Mesenchymal stem cell (in vitro differentiated cells and primary cell): Measurements from ENCODE around the gene SLC1A3. TPM values are rescaled to one million over a fixed set of nuclear protein-coding genes. Genes with fewer than 3 reads are reported as not detected.

Experiments used
- DNase-seq: peaks from one replicate; pipeline ENCODE4 v3.0.0-alpha.2; 2013
- H2AFZ ChIP-seq: one replicate; pipeline ENCODE4 v1.6.1; 2013; ENCODE audit warnings: low read depth, mild to moderate bottlenecking, control low read depth, inconsistent platforms, low read length, moderate library complexity
- H2AK5ac ChIP-seq: 2 replicates; pipeline ENCODE4 v1.6.1; 2013; ENCODE audit warnings: low read length, moderate library complexity, mild to moderate bottlenecking, inconsistent platforms; ENCODE audit not compliant: severe bottlenecking
- H2BK120ac ChIP-seq: one replicate; pipeline ENCODE4 v1.6.1; 2013; ENCODE audit warnings: low read depth, mild to moderate bottlenecking, inconsistent platforms, low read length, moderate library complexity
- H2BK12ac ChIP-seq, 2 experiments: one replicate each; pipeline ENCODE4 v1.6.1; 2013; ENCODE audit warnings: inconsistent platforms in 2 of 2, low read length in 2 of 2, mild to moderate bottlenecking in 2 of 2, moderate library complexity in 2 of 2, control low read depth in 1 of 2
- H2BK15ac ChIP-seq: one replicate; pipeline ENCODE4 v1.6.1; 2013; ENCODE audit warnings: mild to moderate bottlenecking, low read depth, inconsistent platforms; ENCODE audit not compliant: poor library complexity, severe bottlenecking
- H2BK5ac ChIP-seq: 2 replicates; pipeline ENCODE4 v1.6.1; 2013; ENCODE audit warnings: low read depth, mild to moderate bottlenecking, low read length, control low read depth, inconsistent platforms; ENCODE audit not compliant: poor library complexity, severe bottlenecking
- H3K14ac ChIP-seq, 2 experiments: one replicate each; pipeline ENCODE4 v1.6.1; 2013; ENCODE audit warnings: inconsistent platforms in 2 of 2, low read length in 2 of 2, control low read depth in 1 of 2, mild to moderate bottlenecking in 1 of 2, moderate library complexity in 1 of 2
- H3K18ac ChIP-seq, 2 experiments: one replicate each; pipeline ENCODE4 v1.6.1; 2013; ENCODE audit warnings: inconsistent platforms in 2 of 2, low read length in 2 of 2, control low read depth in 1 of 2, low read depth in 1 of 2, mild to moderate bottlenecking in 1 of 2
- H3K23ac ChIP-seq, 2 experiments: one replicate each; pipeline ENCODE4 v1.6.1; 2013; ENCODE audit warnings: inconsistent platforms in 2 of 2, low read length in 2 of 2, mild to moderate bottlenecking in 2 of 2, moderate library complexity in 2 of 2, control low read depth in 1 of 2
- H3K27ac ChIP-seq: 2 replicates; pipeline ENCODE4 v1.5.1; 2013; ENCODE audit warnings: mild to moderate bottlenecking, moderate library complexity, low read length, control low read depth, inconsistent platforms; ENCODE audit not compliant: poor library complexity, severe bottlenecking
- H3K27me3 ChIP-seq, 2 experiments: 2 replicates each; pipeline versions ENCODE4 v1.6.1 to v1.7.0; 2013; ENCODE audit warnings: low read length in 2 of 2, mild to moderate bottlenecking in 2 of 2, moderate library complexity in 2 of 2, control low read depth in 1 of 2, inconsistent platforms in 1 of 2; ENCODE audit not compliant: control insufficient read depth in 1 of 2, insufficient read depth in 1 of 2
- H3K36me3 ChIP-seq, 2 experiments: 2 replicates each; pipeline versions ENCODE4 v1.6.1 to v1.7.0; 2013; ENCODE audit warnings: low read length in 2 of 2, control low read depth in 1 of 2, inconsistent platforms in 1 of 2, low read depth in 1 of 2, mild to moderate bottlenecking in 1 of 2; ENCODE audit not compliant: insufficient read depth in 2 of 2, control insufficient read depth in 1 of 2
- H3K4ac ChIP-seq, 2 experiments: one replicate each; pipeline ENCODE4 v1.6.1; 2013; ENCODE audit warnings: inconsistent platforms in 2 of 2, low read length in 2 of 2, mild to moderate bottlenecking in 2 of 2, moderate library complexity in 2 of 2, control low read depth in 1 of 2, low read depth in 1 of 2
- H3K4me1 ChIP-seq: 2 replicates; pipeline ENCODE4 v1.6.1; 2013; ENCODE audit warnings: low read depth, low read length, control low read depth; ENCODE audit not compliant: control insufficient read depth, insufficient read depth
- H3K4me2 ChIP-seq: 2 replicates; pipeline ENCODE4 v1.6.1; 2013; ENCODE audit warnings: low read length, mild to moderate bottlenecking, inconsistent platforms; ENCODE audit not compliant: poor library complexity, severe bottlenecking
- H3K4me3 ChIP-seq, 2 experiments: 2 replicates each; pipeline versions ENCODE4 v1.5.1 to v1.7.0; 2013; ENCODE audit warnings: low read length in 2 of 2, mild to moderate bottlenecking in 2 of 2, control low read depth in 1 of 2, low read depth in 1 of 2; ENCODE audit not compliant: insufficient read depth in 1 of 2
- H3K79me1 ChIP-seq: replicated peaks from 2 replicates; pipeline ENCODE4 v1.6.1; 2013; ENCODE audit warnings: mild to moderate bottlenecking, control low read depth, low read length, inconsistent platforms; ENCODE audit not compliant: poor library complexity, severe bottlenecking
- H3K9ac ChIP-seq: 2 replicates; pipeline ENCODE4 v1.7.0; 2013; ENCODE audit warnings: mild to moderate bottlenecking, low read length, moderate library complexity
- H3K9me3 ChIP-seq: 2 replicates; pipeline ENCODE4 v1.7.0; 2013; ENCODE audit warnings: mild to moderate bottlenecking, low read length; ENCODE audit not compliant: control insufficient read depth
- H4K8ac ChIP-seq: one replicate; pipeline ENCODE4 v1.6.1; 2013; ENCODE audit warnings: inconsistent platforms, mild to moderate bottlenecking, low read length, moderate library complexity
- H4K91ac ChIP-seq: one replicate; pipeline ENCODE4 v1.6.1; 2013; ENCODE audit warnings: mild to moderate bottlenecking, low read length, inconsistent platforms
- WGBS: methylation state at CpG from one replicate; pipeline ENCODE4 v1.1.7; 2013; ENCODE audit warnings: mixed read lengths; 5-methylcytosine and 5-hydroxymethylcytosine counted together
- small RNA-seq: library from polyadenylated mRNA; stranded (forward); fragments of <200 nt; extraction: miRNeasy Mini kit (QIAGEN cat#:217004); gene quantifications from one replicate; pipeline ENCODE3, GENCODE V24; 2013; ENCODE audit warnings: low read depth

SLC1A3 gene

DNA sequence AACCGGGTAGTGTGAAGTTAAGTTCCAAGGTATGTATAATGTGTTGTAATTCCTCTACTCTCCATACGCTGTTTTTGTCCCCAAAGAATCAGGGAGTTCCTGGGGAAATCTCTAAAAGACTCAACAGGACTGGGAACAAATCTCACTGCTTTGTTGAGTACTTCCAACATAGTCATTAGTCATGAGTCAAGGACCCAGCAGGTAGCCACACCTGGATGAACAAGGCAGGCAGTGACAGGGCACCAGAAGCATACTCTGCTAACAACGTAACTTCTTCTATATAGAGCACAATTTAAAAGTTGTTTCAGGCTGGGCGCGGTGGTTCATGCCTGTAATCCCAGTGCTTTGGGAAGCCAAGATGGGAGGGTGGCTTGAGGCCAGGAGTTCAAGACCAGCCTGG lies 126.8 kb downstream of the SLC1A3 start:
- no peak overlapping the region for H2BK15ac ChIP-seq
- no peak overlapping the region for H2AK5ac ChIP-seq
- no peak overlapping the region for H3K14ac ChIP-seq
- H2BK5ac ChIP-seq: no peak overlapping the region
- H4K8ac ChIP-seq: no peak overlapping the region
- no peak overlapping the region for H4K91ac ChIP-seq
- no peak overlapping the region for H3K18ac ChIP-seq
- H3K27ac ChIP-seq: no peak overlapping the region
- H3K9me3 ChIP-seq: no peaks in the 10 kb centered on the region
- H3K36me3 ChIP-seq: no peaks in the 10 kb centered on the region
- no peak overlapping the region for H2BK12ac ChIP-seq
- no peaks in the 10 kb centered on the region for H3K79me1 ChIP-seq
- H3K4ac ChIP-seq: no peak overlapping the region
- 93% methylated on average over 4 of the region's 5 CpGs for WGBS
- H3K23ac ChIP-seq: no peak overlapping the region
- no peak overlapping the region for H3K9ac ChIP-seq
- no peaks in the 10 kb centered on the region for H3K4me1 ChIP-seq
- no peak overlapping the region for H2AFZ ChIP-seq
- H3K4me3 ChIP-seq: no peak overlapping the region
- peaks cover 14 to 48% of the 10 kb centered on the region in 2 experiments for H3K27me3 ChIP-seq
- H2BK120ac ChIP-seq: no peak overlapping the region
- DNase-seq: no peak
- no peak overlapping the region for H3K4me2 ChIP-seq

DNA sequence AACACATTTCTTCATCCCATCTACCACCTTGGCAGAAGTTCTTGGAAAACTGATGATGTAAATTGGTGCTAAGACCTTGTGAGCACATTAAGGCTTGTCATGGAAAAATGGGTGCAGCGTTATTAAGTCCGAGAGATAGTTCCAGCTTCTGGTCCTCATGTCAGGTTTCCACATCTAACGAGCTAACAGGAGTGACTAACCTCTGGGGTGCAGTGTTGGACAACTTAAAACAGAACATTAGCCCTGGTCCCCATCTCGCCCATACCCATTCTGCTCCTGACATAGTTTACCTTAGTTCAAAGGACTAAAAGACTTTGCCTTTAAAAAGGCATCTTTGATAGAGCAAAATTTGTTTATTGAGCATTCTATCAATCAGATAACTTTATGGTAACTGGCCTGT lies 128.0 kb downstream of the SLC1A3 start:
- no peak overlapping the region for H4K91ac ChIP-seq

DNA sequence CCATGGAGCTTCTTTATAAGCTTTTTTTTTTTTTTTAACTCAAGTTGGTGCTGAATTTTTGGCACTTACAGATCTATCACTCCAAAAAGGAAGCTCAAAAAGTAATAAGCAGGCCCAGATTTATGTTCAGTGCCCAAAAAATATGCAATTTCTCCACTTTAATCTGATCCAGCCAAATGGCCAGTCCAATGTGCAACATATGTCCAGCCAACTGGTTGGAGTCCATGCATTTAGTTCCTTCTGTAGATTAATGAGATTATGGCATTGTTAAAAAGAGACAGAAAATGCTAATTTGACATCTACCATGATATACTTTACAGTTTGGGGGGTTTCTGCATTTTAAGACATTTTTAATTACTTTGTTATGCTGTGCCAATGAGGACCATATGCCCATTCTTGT lies 129.5 kb downstream of the SLC1A3 start:
- Histone ChIP-seq H2BK12ac (no peak overlapping the region), H3K27me3 (peaks cover 12 to 44% of the 10 kb centered on the region in 2 experiments), H3K27ac (no peak overlapping the region), H2AFZ (no peak overlapping the region), H4K8ac (no peak overlapping the region), H3K9ac (no peak overlapping the region), H4K91ac (no peak overlapping the region), H3K23ac (no peak overlapping the region), H3K4me2 (no peak overlapping the region), H3K4me3 (no peak overlapping the region), H3K4ac (no peak overlapping the region), H2BK5ac (no peak overlapping the region), H3K4me1 (no peaks in the 10 kb centered on the region), H3K18ac (no peak overlapping the region), H2AK5ac (no peak overlapping the region), H3K9me3 (no peaks in the 10 kb centered on the region), H3K36me3 (no peaks in the 10 kb centered on the region), H2BK15ac (no peak overlapping the region), H3K79me1 (no peaks in the 10 kb centered on the region), H3K14ac (no peak overlapping the region), H2BK120ac (no peak overlapping the region)
- no peak for DNase-seq

More for the DNA sequence above, 128.0 kb downstream of the SLC1A3 start:
- H2BK120ac ChIP-seq: no peak overlapping the region
- 72% methylated on average over 3 of the region's 4 CpGs for WGBS
- H3K4me3 ChIP-seq: no peak overlapping the region
- no peak overlapping the region for H3K14ac ChIP-seq
- H3K18ac ChIP-seq: no peak overlapping the region
- H3K4ac ChIP-seq: no peak overlapping the region
- H4K8ac ChIP-seq: no peak overlapping the region
- H3K9me3 ChIP-seq: no peaks in the 10 kb centered on the region
- H2BK15ac ChIP-seq: no peak overlapping the region
- H3K23ac ChIP-seq: no peak overlapping the region
- no peak overlapping the region for H2AK5ac ChIP-seq
- no peak overlapping the region for H3K4me2 ChIP-seq
- H3K27ac ChIP-seq: no peak overlapping the region
- H3K4me1 ChIP-seq: no peaks in the 10 kb centered on the region
- H3K9ac ChIP-seq: no peak overlapping the region
- H2AFZ ChIP-seq: no peak overlapping the region
- peak; percentile 15 for DNase-seq
- H3K27me3 ChIP-seq: peaks cover 12 to 44% of the 10 kb centered on the region in 2 experiments
- H2BK5ac ChIP-seq: no peak overlapping the region
- H3K79me1 ChIP-seq: no peaks in the 10 kb centered on the region
- no peak overlapping the region for H2BK12ac ChIP-seq
- no peaks in the 10 kb centered on the region for H3K36me3 ChIP-seq

Small RNA genes lying within 50 kb of the gene (small RNA-seq; reads per million reads assigned to genes)
- not detected for gene AC010631.1
